ENCODE data around the gene AICDA.

Gene AICDA

GRCh38 chr12:8553088-8553627 lies 59.5 kb downstream of the AICDA start:
- DNase-seq: no peak
